HG03025 (cell line): ENCODE data around the gene CEP112.

ENCODE experiments used
- ATAC-seq: cut with Tn5 transposase; IDR thresholded peaks from one replicate; pipeline ENCODE4 v1.9.1; 2021; ENCODE audit warnings: mild to moderate bottlenecking, moderate library complexity; ENCODE audit not compliant: unreplicated experiment, low FRiP score

CEP112 gene

DNA sequence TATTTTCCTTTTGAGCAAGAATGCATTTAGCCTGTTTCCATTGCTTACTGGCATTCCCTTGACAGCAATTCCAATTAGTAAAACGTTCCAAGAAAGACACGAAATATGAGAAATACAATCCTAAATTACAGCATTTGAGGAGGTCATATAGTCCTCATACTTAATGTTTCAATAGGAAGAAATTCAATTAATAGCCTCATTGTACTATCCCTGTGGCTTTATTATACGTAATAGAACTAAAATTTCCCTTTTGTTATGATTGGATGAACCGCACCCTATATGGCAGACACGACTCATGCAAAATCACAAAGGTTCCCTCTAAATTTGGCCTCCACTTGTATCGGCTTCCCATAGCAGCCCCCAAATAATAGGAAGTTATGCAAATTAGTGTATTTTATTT is 291.7 kb downstream of the CEP112 start:
- no peak for ATAC-seq

GRCh38 chr17:65898651-65899050 is 293.3 kb downstream of the CEP112 start:
- ATAC-seq, result no peak

GRCh38 chr17:65896889-65897288 is 295.0 kb downstream of the CEP112 start:
- ATAC-seq, result no peak

DNA sequence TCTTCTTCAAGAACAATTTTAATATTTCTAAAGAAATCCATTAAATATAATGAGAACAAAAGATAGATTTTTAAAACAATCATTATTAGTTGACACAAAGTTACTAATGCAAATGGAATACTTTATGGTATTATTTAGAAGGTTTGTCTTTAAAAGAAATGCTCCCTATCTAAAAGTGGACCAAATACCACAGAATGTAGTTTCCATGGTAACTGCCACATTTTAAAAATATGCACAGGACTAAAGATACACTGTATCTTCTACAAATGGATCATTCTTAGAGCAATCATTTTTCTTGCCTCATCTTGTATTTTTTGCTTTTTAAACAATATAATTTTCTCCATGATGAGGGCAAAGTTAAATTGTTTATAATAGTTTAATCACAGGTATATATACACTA is 296.0 kb downstream of the CEP112 start:
- ATAC-seq, result no peak

DNA sequence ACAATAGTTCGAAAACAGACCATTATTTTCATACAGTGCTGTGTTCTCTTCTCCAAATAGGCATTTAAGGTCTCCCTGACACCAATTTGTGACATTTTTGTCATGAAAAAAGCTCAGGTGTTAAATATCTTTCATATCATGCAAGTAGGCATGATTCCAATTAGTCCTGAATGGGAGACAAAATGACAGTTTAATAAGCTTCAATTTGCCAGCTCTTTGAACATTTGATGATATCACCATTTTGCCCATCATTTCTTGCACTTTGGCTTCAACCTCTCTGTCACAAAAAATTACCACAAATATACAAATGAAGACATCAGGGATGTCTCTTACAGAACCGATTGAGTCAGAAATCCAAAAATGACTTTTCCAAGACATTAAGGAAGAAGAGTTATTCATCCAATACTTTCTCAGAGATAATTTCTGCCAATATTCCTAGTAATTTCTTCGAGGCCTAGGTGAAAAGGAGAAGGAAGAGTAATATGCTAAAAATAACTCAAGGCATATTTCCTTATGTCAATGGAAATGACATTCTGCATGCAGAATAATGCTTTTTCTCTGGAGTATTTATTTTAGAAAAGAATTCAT is 298.1 kb downstream of the CEP112 start:
- no peak for ATAC-seq

DNA sequence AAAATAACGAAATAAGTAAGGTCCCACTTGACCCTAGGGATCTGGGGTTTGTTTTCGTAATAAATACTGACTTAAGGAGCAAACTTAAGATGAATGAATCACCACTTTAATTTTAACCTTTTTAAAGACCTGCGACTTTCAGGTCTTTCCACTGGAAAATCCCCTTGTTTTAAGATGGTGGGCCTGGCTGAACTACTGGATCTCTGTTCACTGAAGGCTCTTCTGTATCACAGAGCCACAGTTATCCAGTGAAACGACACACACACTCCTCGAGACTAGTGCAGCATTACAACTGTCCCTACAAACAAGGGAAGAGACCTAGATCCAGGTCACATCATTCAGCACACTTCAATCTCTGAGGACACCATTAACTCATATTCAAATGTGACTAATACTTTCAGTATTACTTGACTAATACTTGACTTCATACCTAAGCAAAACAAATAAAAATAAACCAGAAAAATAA is 299.0 kb downstream of the CEP112 start:
- no peak for ATAC-seq

- no peak for ATAC-seq
These were observed 300.6 kb downstream of the CEP112 start for GRCh38 chr17:65891231-65891735.

GRCh38 chr17:65888649-65889048 is 303.3 kb downstream of the CEP112 start:
- ATAC-seq, result no peak

GRCh38 chr17:65886315-65887245 is 305.4 kb downstream of the CEP112 start:
- no peak for ATAC-seq

GRCh38 chr17:65885541-65886312 is 306.2 kb downstream of the CEP112 start:
- ATAC-seq, result no peak

DNA sequence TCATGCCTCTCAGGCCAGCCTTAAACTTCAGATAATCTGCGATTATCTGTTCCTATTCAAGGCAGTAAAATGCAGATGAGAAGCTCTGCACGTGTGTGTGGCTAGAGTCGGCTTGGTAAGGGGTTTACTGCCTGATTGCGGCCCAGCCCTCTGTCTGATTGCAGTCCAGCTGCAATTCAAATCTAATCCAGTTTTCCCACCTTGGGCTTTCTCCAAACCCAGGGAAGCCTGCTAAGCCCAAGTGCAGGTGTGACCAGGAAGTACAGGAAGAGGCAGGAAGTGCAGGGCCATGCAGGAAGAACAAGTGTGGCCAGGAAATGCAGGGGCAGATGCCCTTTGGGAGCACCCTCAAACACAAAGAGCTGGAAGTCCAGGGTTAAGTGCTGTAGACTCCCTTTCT is 314.9 kb downstream of the CEP112 start:
- no peak for ATAC-seq

- no peak for ATAC-seq
These were observed 323.1 kb downstream of the CEP112 start for GRCh38 chr17:65868881-65869280.

DNA sequence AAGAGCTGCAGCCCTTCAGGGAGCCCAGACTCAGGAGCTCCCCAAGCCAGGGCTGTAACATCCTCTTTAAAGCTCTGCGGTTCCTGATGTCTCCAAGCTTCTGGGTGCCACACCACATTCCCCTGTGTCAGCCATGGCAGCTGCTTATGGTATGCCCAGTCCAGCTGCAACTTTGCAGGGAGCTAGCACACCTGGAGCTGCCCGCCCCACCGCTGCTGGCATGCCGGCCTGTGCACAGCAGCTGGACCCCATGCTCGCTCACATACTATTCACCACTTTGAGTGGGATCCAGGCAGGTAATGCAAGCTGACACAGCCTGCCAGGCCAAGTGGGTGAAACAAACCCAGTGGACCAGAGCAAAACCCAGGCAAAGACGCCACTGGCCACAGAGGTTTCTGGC is 324.9 kb downstream of the CEP112 start:
- no peak for ATAC-seq

DNA sequence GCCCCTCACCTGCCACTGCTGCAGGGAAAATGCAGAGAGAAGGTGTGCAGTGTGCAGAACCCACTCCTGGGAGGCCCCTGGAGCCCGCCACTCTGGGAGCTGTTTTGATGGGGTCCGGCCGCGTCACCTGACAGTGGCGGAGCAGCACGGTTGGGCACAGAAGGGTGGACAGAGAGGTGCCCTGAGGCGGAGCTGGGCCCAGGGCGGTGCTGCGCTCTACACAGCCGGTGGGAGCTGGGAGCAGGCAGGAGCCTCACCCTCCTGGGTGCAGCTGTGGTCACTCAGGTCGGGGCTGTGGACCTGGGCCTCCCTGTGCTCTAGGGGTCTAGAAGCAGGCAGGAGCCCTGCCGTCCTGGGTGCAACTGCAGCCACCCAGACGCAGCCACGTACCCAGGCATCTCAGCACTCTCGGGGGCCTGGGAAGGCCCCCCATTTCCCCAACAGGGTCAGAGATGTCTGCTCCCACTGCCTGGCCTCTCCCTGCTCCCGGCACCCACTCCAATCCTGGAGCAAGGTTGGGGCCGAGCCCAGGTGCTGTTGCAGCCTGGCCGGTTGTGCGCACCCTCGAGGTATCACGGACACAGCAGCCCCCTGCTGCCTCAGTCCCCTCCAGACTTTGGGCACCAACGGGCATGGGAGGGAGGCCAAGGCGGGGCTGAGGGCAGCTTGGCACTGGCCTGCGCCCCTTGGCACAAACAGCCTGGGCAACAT is 326.1 kb downstream of the CEP112 start:
- no peak for ATAC-seq

DNA sequence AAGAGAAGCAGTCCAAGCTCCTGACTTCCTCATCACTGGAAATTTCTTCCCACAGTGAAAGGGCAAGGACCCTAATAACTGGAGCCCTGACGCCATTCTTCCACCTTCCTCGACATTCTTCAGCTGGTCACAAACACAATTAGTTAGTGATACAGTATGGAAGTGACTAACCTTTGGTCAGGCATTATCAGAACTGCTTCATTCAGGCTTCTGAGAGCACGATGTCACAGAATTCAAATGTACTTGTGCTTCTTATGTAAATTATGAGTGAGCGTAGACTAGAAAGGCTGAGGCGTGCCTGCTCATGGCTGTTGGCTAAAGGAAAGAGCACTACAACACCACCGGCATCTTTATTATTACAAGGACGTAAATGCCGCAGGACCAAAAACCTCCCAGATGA is 327.5 kb downstream of the CEP112 start:
- ATAC-seq, result no peak

- no peak for ATAC-seq
These were observed 334.2 kb downstream of the CEP112 start for GRCh38 chr17:65857718-65858117.

DNA sequence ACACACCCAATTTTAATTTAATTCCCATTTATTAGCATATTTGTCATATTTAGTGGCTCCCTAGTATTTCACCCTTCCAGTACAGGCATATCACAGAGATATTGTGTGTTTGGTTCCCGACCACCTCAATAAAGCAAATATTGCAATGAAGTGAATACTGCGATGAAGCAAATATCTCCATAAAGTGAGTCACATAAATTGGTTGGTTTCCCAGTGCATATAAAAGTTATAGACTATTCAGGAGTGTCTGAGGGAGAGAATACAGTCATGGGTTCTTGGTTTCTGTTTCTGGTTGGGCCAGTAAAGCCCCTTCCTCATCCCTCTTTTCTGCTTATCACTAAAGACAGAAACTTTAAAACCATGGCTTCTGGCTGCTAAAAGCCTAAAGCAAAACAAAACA is 335.1 kb downstream of the CEP112 start:
- ATAC-seq, result no peak

DNA sequence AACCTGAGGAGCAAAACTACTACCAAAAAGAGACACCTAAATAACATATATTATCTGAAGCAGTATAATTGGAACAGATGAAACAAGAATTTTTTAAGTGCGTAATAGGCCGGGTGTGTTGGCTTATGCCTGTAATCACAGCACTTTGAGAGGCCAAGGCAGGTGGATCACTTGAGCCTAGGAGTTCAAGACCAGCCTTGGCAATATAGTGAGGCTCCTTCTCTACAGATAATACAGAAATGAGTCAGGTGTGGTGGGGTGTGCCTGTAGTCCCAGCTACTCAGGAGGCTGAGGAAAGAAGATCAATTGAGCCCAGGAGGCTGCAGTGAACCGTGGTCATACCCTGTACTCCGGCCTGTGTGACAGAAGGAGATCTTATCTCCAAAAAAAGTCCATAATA is 336.3 kb downstream of the CEP112 start:
- no peak for ATAC-seq

- ATAC-seq, result no peak
These were observed 336.7 kb downstream of the CEP112 start for GRCh38 chr17:65855245-65855644.

DNA sequence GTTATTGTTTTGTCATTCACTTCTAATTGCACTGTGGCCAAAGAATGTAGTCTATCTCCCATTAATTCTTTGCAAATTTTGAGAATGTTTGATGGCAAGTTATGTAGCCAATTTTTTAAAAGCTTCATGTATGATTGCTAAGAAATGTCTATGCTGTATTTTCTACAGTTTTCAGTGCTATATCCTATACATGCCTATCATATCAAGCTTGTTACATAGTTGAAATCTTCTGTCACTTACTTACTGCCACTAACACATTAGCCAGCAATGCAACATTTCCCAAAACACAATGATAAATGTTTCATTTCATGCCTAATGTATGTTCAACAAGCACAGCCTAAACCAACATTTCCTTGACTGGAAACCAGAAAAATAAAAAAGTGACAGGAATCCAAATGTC is 338.1 kb downstream of the CEP112 start:
- no peak for ATAC-seq
